Omental fat pad (tissue), 4 donors: ENCODE data around the gene KLHL29. TPM values are rescaled to one million over a fixed set of nuclear protein-coding genes. Genes with fewer than 3 reads are reported as not detected.
A peak's percentile ranks its signal among the peaks of the same experiment; 100 is the strongest.

Experiments
- ATAC-seq: fragments of 150-250 bp; one replicate; pipeline ENCODE4 v1.9.1; 2016; ENCODE audit warnings: mild to moderate bottlenecking, moderate library complexity; ENCODE audit not compliant: low FRiP score
- DNase-seq: peaks from one replicate; pipeline ENCODE4 v3.0.0-alpha.2; 2019; ENCODE audit warnings: low spot score
- total RNA-seq, 4 donors: library from RNA; depleted of rRNA; stranded (reverse); fragments of >200 nt; gene quantifications; one replicate each; pipeline ENCODE4 v1.1.0, GENCODE V29; 2016
- TF ChIP-seq, protein P1 (sequence below), 3 donors: fragments of 450-650 bp; IDR thresholded peaks; one replicate each; pipeline ENCODE4 v1.5.1; 2016 to 2017; ENCODE audit warnings: antibody characterized with exemption in 3 of 3, mild to moderate bottlenecking in 3 of 3, moderate library complexity in 2 of 3

Gene KLHL29
- total RNA-seq, 4 donors from 2014 or later, result 4.0 to 19.5 (median 12.7) TPM

DNA sequence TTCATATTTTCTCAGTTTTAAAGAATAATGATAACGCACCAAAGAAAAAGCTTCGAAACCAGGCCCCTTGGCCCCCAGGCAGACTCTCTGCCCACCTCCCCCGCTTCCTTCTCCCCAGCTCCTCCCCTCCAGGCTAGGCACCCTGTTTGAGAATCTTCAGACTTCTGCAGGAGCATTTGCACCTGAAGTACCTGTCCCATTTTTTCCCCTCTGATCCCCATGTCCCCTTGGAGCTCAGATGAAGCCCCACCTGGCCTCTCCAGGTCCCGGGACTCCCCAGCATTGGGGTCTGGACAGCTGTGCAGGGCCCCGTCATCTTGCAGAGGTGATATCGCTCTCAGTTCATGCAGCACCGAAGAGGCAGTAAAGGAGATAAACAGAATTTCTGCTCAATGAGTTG lies 35.5 kb upstream of the KLHL29 start:
- ATAC-seq (no peak), DNase-seq (no peak)
- TF ChIP-seq, protein P1, sequence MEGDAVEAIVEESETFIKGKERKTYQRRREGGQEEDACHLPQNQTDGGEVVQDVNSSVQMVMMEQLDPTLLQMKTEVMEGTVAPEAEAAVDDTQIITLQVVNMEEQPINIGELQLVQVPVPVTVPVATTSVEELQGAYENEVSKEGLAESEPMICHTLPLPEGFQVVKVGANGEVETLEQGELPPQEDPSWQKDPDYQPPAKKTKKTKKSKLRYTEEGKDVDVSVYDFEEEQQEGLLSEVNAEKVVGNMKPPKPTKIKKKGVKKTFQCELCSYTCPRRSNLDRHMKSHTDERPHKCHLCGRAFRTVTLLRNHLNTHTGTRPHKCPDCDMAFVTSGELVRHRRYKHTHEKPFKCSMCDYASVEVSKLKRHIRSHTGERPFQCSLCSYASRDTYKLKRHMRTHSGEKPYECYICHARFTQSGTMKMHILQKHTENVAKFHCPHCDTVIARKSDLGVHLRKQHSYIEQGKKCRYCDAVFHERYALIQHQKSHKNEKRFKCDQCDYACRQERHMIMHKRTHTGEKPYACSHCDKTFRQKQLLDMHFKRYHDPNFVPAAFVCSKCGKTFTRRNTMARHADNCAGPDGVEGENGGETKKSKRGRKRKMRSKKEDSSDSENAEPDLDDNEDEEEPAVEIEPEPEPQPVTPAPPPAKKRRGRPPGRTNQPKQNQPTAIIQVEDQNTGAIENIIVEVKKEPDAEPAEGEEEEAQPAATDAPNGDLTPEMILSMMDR (IDR thresholded peaks at IDR 0.05), result no peak

DNA sequence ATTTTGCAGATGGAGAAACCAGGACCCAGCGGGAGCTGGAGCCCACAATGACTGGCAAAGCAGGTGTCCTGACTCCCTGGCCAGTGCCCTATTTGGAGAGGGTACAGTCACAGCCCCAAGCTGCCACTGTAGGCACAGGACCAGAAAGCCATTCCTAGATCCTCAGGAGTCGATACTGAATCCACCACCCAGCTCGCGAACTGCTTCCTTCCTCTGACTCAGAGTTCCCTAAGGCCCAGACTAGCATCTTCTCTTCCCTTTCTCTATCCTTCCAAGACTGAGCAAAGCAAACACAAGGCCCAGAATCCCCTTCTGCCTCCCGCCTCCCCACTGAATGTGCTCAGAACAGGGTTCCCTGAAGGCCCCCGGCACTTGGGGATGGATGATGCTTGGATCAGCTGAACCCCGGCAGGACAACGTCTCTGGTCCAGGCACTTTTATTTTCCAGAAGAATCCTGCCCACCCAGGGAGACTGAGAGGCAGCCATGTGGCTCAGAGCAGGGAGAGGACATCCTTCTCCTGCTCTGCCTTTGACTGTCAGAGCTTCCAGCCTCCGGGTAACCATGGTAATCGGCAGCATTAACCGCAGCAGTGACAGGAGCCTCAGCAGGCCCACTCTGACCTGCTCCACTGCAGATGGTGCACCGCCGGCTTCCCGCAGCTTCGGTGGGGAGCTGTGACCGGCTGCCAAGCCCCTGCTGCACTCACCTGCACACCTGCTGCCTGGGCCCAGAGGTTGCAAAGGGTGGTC lies 34.8 kb upstream of the KLHL29 start:
- DNase-seq, result no peak
- no peak for ATAC-seq
- TF ChIP-seq, protein P1 (IDR thresholded peaks at IDR 0.05), result no peak

DNA sequence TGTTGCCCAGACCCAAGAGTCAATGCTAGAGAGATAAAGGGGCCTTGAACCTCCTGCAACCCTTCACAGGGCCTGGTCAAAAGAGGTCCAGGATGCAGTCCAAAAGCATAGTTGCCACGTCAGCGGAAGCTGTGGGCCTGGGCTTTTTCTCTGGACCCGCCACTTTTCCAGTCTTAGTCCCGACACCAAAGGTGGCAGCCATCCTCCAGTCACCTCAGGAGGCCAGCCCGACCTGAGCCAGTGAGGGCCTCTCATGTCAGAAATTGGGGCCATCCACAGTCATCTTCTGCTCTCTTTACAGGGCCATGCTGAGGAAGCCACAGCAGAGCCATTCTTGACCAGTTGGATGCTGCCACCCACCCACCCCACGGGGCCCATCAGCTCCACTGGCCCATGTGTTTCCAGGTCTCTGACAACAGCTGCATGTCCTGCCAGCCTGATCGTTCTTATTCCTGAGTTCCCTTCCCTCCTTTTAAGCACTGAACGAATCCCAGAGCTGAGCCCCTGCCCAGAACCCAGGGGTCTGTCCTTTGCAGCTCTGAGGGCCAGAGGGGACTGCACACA lies 34.1 kb upstream of the KLHL29 start:
- ATAC-seq (no peak), DNase-seq (no peak)
- TF ChIP-seq, protein P1 (IDR thresholded peaks at IDR 0.05), result no peak

DNA sequence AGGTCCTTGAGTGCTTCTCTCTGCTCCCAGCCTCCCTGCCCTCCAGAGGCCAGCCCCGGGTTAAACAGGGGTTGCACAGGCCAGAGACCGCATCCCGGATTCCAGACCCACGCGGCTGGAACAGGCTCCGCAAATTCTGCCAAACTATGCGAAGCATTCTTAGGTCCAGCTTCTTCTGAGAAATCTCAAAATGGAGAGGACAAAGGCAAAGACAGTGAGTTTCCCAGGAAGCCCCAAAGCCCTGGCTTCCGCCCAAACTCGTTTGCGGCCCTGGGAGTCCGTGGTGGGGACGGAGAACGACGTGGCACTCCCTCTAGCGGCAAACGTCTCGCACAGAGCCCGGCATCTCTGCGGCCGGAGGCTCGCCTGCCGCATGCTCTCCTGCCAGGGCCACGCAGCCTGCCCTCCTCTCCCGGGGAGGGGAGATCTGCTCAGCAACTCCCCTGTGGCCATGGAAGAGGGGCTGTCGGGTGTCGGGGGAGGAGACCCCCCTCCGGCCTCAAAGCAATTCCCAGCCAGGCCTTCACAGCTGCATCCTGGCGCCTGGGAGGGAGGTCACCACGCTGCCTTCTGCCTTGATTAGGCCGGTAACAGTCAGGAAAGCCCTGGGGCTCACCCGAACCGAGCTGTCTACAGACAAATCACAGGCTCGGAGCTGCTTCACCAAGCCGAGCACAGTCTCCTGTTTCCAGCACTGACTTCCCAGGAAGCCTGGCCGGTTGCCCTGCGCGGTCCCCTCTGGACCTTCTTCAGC lies 33.4 kb upstream of the KLHL29 start:
- ATAC-seq (peak; percentile 85), DNase-seq (peak; percentile 58)
- TF ChIP-seq, protein P1 (IDR thresholded peaks at IDR 0.05), result peak in 1 of 3 donors; percentile 23

DNA sequence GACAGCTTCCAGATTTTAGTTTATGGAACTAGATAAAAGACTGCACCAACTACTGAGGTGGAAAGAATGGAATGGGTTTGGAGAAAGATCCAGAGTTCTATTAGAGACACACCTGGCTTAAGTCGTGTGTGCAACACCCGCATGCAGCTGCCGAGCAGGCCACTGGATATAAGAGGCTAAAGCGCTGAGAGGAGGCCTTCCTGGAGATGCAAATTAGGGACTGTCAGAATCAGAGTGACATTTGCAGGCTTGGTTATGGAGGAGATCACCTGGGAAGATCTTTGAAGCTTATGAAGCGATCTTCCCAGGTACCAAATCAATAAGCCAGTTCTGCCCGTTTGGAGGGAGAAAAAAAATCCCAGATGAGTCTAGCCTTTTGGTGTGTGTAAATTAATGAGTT lies 30.4 kb upstream of the KLHL29 start:
- TF ChIP-seq, protein P1 (IDR thresholded peaks at IDR 0.05), result no peak
- no peak for ATAC-seq
- no peak for DNase-seq

DNA sequence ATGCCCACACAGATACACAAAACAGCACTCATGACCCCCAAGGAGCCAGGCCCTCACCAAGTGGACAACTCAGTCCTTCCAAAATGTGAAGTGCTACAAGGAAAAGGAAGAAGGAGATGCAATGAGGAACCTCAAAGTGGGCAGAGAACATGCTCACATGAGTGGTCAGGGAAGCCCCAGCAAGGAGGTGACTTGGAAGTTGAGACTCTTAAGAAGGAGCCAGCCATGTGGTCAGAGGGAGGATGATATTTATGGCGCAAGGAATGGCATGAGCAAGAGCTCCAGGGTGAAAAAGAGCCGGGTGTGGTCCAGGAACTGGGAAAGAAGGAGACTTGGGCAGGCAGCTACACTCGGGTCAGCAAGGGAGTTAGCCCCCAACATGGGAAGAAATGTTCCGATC lies 30.0 kb upstream of the KLHL29 start:
- no peak for ATAC-seq
- TF ChIP-seq, protein P1 (IDR thresholded peaks at IDR 0.05), result no peak
- no peak for DNase-seq
